ENCODE data around the gene ARHGDIB.

DNA sequence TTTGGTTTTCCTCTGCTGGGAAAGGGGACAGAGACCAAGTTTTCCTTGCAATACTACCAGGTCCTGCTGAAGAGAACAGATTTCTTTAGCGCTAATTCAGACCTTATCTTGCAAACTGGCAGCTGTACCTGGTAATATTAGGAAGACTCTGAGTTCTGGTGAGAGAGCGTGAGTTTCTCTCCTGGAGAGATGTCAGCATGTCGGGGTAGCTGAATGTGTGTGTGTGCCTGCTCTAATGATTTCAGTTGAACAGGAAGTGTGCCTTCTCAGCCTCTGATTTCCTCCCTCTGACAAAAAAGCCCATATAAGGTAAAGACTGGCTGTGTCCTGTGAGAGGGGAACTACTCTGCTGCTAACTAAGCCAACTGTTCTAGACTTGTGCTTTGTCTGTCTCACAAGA, 12.7 kb downstream of the ARHGDIB start:
- TF ChIP-seq YY1 (IDR thresholded peaks at IDR 0.05; ENCODE audit: insufficient read depth, insufficient read length) (no peak), ZNF274 (IDR thresholded peaks at IDR 0.05; ENCODE audit: low read depth, low read length) (no peak)
